Measurements from ENCODE around the gene SLC46A3.

Gene SLC46A3

DNA sequence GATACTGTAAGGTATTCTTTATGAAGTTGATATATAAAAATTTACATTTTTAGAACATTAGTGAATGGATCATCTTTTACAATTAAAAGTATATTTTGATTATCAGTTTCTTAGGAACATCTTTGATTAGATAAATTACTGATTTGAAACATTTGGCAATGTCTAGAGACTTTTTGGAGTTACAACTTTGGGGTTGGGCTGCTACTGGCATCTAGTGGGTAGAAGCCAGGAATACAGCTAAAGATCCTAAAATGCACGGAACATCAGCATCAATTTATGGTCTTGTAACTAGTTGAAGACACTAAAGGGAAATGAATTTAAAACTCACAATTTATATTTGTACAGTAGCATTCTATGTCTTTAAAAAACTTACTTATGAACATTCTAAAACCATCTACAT, 40.0 kb downstream of the SLC46A3 start:
- DNase-seq, result no peak

DNA sequence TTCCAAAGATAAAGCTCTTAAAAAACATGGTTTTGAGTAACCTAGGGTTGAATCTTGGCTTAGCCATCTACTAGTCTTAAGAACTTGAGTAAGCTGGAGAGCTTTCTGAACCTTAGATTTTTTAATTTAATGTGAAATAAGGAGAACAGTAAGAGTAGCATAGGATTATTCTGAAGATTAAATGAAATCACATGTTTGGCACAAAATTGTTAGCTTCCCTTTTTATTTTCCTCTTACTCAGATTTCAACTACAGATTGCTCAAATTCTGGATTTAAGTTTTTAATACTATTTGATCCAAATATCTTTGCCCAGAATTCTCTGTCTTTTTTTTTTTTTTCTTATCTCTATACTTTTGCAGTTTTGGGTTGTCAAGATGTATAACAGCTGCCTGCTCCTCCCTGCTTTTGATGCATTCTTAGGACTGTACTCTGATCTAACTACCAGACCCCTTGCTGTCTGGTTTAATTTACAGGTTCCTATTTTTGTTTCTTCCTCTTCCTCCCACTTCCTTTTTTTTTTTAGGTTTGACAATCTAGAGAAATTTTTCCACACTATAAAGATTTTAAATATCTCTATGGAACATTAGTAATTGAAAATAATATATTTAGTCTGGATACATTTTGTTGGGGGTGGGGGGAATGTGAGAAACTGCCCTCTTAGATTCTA, 47.5 kb downstream of the SLC46A3 start:
- DNase-seq, result no peak

DNA sequence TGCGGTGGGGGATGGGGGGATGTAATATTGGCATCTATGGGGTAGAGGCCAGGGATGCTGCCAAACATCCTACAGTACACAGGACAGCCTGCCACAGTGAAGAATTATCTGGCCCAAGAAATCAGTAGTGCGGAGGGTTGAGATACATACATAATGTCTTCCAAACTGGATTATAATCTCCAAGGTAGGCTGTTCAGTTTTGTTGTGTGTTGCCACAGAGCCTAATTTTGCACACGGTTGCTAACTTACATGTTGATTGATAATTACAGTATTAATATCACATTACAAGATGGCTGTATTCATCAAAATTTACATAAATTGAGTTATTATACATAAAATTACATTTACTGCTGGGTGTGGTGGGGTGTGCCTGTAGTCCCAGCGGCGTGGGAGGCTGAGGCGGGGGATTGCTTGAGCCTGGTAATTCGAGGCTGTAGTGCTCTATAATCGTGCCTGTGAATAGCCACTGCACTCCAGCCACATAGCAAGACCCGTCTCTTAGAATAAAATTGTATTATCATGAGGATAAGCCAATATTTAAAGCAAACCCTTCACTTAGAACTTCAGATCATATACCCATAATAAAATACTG, 51.8 kb downstream of the SLC46A3 start:
- no peak for DNase-seq

GRCh38 chr13:28659621-28659970, 59.2 kb downstream of the SLC46A3 start:
- no peak for DNase-seq

DNA sequence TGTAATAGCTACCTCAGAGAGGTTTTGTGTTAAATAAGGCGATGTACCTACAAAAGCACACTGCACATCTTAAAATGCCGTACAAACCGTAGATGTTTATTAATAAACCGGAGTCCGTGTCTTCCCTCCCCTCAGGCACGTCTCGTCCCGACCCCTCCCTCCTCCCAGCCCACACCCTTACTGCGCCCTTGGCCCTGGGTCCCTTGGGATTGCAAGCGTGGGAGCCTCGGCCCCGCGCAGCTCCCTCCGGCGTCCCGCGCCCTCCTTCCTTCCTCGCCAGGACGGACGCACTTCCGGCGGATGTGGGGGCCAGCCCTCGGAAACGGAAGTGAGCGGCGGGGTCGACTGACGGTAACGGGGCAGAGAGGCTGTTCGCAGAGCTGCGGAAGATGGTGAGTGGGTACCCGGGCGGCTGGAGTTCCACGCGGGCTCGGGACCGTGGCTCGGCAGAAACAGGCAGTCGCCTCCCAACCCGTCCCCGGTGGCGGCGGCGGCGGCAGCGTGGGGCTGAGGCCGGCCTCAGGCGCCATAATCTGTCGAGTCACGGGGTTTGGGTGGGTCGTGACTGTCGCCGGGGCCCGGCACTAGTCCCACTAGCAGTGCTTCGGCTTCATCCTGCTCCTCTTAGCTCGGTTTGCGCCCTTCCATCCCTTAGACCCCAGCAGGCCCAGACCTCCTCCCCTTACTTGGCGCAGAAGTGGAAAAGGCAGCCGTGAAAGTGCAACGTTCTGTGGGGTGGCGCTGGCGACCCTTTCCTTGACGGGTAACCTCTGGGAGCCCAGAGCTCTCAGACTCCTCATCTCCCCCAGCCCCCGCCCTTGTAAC, 59.8 kb downstream of the SLC46A3 start, which contains the start of gene POMP:
TSS of gene POMP (plus strand) at position 335 of the 825 bp plus-strand sequence. CDS start at position 390, 55 bp downstream.
- peak; percentile 85 to 94 (median 88) for DNase-seq

GRCh38 chr13:28658539-28658795, 60.3 kb downstream of the SLC46A3 start:
- no peak for DNase-seq

- no peak for DNase-seq
Measured at GRCh38 chr13:28657784-28658538, 60.8 kb downstream of the SLC46A3 start.

GRCh38 chr13:28655561-28655960, 63.2 kb downstream of the SLC46A3 start:
- no peak for DNase-seq

DNA sequence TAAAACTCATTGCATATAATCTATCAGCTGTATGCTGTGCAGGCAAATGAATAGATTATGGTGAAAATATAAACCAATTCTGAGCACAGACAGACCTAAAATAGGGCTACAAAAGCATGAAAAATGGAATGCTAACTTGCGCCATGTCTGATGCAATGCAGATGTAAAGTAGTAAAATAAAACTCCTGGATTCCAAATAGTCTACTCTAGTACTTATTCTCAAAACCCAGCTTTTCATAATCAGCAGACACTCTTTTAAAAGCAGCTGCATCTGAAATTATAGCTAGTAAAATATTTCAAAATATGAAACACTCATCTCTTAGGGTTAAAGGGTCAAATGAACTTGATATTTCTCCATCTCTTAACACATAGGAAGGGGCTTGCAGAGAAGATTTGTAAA, 64.5 kb downstream of the SLC46A3 start:
- DNase-seq, result no peak

- no peak for DNase-seq
Measured at GRCh38 chr13:28653111-28653510, 65.7 kb downstream of the SLC46A3 start.

DNA sequence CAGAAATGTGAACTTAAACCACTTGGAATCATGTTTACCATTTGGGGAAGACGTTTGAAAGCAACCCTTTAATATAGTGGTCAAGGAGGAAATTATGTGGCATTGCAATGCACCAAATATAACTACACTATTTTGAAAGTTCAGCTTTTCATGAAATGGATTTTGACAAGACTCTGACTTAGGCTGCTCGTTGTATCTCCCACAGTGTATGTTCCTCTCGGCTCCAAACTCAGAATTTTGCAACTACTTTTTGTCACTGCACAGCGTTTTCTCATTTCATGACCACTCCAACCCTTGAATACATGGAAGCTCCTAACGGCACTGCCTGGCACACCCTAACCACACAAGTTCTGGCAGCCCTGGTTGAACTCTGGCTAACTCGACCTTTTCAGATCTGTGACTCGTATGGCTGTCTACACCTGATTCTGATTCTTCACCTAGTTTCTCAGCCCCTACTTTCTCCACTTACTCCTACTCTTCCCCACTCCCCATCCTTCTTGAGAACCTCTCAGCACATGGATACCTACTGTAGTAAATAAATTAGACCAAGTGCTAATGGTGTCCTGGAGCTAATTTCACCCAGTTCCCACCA, 66.9 kb downstream of the SLC46A3 start:
- DNase-seq, result no peak

DNA sequence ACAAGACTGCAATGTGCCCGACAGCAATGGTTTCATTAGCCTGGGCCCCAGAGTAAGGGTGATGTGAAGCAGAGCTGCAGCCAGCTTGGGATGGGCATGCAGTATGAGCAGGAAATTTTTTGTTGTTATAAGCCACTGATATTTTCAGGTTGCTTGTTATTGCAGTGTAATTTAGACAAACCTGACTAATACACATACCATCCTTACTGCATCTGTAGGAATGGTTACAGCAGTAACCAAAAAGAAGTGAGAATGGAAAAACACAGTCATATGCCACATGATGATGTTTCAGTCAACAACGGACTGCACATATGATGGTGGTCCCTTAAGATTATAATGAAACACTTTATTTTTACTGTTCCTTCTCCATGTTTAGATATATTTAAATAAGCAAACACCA, 68.5 kb downstream of the SLC46A3 start:
- DNase-seq, result no peak
